NCI-H2107 (cell line): Measurements from ENCODE around the gene ADNP2.

Source experiments
- DNase-seq: peaks from one replicate; lab custom pipeline; 2025; lab: John Stamatoyannopoulos, UW

The ADNP2 gene, protein sequence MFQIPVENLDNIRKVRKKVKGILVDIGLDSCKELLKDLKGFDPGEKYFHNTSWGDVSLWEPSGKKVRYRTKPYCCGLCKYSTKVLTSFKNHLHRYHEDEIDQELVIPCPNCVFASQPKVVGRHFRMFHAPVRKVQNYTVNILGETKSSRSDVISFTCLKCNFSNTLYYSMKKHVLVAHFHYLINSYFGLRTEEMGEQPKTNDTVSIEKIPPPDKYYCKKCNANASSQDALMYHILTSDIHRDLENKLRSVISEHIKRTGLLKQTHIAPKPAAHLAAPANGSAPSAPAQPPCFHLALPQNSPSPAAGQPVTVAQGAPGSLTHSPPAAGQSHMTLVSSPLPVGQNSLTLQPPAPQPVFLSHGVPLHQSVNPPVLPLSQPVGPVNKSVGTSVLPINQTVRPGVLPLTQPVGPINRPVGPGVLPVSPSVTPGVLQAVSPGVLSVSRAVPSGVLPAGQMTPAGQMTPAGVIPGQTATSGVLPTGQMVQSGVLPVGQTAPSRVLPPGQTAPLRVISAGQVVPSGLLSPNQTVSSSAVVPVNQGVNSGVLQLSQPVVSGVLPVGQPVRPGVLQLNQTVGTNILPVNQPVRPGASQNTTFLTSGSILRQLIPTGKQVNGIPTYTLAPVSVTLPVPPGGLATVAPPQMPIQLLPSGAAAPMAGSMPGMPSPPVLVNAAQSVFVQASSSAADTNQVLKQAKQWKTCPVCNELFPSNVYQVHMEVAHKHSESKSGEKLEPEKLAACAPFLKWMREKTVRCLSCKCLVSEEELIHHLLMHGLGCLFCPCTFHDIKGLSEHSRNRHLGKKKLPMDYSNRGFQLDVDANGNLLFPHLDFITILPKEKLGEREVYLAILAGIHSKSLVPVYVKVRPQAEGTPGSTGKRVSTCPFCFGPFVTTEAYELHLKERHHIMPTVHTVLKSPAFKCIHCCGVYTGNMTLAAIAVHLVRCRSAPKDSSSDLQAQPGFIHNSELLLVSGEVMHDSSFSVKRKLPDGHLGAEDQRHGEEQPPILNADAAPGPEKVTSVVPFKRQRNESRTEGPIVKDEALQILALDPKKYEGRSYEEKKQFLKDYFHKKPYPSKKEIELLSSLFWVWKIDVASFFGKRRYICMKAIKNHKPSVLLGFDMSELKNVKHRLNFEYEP

DNA sequence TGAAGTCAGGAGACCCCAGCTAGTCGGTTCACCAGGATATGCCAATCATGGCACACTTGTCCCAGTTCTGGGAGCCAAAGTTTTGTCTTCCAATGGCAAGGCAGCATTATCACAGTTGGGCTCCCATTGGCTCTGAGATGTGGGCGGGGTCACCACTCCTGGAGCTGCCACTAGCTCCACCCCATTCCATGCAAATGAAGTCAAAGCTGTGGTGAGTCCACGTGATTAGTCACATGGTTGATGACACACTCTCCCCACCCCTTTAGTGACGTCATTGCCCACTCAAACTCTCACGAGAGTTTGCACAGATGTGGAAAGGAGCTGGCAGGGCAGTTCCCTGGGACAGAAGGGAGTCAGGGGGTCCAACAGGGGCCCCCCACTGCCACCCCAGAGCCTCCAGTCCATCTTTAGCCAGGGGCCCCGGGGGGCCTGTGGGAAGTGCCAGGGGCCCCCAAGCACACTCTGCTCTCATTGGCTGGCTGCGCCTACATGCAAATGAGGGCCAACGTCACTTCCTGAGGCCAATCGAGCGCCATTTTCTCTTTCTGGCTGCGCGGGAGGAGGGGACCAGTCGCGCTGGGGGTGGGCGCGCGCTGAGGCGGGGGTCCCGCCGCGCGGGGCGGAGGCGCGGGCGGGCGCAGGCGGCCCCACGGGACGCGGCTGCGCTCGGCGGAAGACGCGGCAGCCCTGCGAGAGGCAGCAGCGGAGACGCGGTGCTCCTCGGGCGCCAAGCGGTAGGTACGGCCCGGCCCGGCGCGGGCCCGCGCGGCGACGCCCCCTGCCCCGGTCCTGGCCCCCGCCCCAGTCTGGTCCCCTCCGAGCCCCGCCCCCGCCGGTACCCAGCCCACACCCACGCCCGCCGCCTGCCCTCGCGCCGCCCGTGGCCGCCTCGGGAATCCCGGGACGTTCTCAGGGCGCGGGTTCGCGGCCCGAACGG lies at the start of gene ADNP2:
Gene ADNP2, plus strand, starts transcription at position 524 of the 937 bp plus-strand sequence. CDS start 8,281 bp downstream, outside the sequence.
- DNase-seq, result peak; percentile 69

DNA sequence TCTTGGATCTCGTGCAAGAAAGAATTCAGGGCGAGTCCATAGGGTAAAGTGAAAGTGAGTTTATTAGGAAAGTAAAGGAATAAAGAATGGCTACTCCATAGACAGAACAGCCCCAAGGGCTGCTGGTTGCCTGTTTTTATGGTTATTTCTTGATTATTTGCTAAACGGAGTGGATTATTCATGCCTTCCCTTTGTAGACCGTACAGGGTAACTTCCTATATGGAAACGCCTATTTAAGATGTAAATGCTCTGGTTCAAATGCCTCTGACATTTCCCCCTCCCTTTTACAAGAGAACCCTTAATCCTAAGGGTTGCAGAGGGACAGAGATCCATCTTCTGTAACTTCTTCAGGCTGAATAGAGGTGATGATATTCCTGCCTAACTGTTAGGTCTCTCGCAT lies 49.1 kb upstream of the ADNP2 start:
- no peak for DNase-seq

DNA sequence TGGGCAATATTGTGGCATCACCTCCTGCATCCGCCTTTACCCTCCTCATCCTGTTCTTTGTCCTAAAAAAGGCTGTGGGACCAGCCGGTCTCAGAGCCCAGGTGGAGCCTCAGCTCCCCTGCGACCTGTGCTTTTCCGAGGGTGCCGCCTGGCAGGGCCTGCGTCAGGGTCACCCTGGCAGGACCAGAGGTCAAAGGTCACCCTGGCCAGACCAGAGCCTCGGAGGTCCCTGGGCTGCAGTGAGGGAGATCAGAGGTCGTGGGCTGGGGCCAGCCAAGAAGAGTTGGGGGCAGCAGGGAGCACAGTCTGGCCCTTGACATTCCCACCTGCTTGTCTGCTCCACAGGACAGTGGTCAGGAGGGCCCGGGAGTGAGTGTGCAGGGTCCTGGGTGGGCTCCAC lies 43.4 kb upstream of the ADNP2 start:
- DNase-seq, result no peak

DNA sequence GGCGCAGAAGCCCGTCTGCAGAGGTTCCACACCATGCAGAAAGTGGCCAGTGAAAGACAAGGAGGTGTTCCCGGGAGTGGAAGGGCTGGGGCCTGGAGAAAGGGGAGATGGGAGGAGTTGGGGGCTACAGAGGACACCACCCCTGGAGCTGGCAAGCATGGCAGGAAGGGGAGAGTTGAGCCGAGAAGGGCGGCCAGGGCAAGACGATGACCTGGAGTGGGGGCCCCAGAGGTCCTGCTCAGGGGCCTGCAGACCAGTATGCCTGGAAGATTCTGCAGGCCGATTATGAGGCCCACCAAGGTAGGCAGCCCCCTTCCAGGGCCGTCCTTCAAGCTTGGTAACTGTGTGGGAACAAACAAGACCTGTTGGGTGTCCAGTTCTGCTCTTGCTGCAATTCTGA lies 41.7 kb upstream of the ADNP2 start:
- DNase-seq, result no peak

DNA sequence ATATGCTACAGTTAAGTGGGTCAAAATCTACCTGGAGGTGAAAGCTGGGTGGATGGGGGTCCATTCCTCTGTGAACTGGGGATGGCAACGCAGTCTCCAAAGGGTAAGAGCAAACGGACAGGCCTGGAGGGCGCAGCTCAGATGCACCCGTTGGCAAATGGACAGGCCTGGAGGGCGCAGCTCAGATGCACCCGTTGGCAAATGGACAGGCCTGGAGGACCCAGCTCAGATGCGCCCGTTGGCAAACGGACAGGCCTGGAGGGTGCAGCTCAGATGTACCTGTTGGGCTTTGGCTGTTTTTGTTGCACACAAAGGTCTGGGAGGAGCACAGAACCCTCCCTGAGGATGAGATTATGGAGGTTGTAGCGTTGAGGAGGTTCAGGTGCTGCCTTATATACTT lies 41.2 kb upstream of the ADNP2 start:
- DNase-seq, result no peak

DNA sequence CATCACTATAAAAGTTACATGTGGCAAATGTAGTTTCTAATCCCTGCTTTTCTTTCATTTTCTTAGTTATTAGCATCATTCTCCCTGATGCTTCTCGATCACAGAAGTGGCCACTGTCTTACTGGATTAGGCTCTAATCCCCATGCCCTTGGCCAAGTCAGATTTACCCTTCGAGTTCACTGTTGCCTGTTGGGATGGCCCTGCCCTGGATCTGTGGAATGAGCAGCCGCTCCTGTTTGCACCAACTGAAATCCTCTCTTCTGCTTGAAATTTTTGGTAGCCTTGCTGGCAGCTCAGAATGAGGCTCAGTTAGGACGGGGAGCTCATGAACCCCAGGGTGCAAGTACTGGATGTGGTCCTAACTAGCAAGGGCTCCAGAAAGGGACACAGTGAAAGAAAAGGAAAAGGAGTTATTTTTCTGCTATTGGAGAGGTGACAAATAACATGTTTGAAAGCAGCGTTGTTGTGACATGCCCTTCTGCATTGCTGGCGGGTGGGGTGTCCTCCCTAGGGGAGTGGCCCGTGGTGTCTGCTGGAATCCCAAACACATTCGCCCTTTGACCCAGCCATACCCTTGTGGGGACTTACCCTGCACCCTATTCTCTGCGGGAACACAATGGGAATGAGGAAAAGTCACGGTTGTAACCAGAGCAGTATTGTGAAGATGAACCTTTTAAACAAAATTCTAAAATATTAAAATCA lies 40.3 kb upstream of the ADNP2 start:
- no peak for DNase-seq

DNA sequence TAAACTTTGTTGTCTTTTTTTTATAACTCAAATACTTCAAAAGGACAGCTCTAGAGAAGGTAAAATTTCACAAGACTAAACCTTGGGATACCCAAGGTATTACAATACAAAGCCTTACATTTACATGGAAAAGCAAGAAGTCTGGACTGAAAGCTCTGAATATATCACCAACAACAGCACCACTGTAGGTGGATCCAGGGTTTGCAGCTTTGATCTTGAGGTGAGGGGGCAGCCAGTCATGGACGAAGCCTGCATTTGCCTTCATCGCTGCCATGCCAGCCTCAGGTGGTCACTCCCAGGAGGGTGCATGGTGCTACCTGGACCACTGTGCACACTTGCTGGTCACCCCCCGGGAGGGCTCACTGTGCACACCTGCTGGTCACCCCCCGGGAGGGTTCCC lies 38.2 kb upstream of the ADNP2 start:
- no peak for DNase-seq

DNA sequence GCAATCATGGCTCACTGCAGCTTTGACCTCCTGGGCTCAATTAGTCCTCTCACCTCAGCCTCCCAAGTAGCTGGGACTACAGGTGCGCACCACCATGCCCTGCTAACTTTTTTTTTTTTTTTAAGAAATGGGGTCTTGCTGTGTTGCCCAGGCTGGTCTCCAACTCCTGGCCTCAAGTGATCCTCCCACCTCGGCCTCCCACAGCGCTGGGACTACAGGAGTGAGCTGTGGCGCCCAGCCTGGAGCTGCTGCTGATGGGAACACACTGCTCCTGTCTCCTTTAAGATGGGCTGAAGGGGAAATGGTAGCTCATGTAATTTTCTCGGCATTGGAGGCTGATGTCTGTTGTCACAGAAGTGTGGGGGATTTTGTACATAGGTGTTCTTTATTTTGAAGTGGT lies 34.9 kb upstream of the ADNP2 start:
- DNase-seq, result no peak

DNA sequence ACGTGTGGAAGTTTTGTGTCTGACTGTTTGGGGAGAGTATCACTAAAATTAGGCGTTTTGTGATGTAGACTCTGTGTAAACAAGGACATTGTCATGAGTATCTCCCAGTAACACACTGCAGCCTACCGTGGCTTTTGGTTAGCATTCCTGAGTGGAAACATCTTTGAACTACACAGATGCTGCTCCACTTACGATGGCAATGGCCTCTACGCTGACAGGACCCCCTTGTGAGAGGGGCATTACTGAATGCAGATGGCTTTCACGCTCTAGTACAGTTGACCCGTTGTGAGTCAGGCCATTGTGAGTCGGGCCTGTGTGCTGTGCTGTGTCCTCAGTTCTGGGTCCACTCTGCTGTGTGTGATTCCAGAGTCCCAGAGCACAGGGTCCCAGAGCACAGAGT lies 34.4 kb upstream of the ADNP2 start:
- DNase-seq, result no peak

DNA sequence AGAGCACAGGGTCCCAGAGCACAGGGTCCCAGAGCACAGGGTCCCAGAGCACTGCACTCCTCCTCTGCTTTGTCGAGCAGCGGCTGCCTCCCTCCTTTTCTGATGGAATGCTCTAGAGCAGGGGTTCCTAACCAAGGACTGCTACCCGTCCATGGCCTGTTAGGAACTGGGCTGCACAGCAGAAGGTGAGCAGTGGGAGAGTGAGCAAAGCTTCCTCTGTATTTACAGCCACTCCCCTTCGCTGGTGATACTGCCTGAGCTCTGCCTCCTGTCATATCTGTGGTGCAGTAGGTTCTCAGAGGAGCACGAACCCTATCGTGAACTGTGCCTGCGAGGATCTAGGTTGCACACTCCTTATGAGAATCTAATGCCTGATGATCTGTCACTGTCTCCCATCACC lies 33.1 kb upstream of the ADNP2 start:
- no peak for DNase-seq

DNA sequence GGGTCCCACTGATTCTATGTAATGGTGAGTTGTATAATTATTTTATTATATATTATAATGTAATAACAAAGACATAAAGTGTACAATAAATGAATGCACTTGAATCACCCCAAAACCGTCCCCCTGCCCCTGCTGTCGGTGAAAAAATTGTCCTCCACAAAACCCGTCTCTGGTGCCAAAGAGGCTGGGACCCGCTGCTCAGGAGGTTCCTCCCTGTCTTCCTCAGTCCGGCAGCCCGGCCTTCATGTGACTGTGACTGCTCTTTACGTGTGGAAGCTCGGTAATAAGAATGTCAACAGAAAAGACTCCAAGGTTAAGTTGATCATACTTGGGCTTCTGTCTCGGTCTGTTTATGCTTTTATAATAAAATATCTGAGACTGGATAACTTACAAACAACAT lies 32.7 kb upstream of the ADNP2 start:
- no peak for DNase-seq

DNA sequence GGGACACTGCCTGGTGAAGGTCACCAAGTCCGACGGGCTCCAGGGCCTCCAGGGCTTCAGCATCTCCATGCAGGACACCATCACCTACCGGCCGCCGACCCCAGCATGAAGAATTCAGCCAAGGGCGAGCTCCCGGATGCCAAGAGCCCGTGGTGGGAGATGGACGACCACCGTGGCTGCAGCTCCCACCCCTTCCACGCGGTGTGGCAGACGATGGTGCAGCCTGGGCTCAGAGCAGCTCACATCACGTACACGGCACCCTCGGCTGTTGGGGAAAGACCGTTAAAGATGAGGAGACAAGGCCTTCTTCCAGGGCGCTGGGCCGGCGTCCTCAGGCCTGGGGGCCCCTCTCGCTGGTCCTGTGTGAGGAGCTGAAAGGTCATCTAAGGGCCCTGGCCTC lies 31.2 kb upstream of the ADNP2 start:
- no peak for DNase-seq

DNA sequence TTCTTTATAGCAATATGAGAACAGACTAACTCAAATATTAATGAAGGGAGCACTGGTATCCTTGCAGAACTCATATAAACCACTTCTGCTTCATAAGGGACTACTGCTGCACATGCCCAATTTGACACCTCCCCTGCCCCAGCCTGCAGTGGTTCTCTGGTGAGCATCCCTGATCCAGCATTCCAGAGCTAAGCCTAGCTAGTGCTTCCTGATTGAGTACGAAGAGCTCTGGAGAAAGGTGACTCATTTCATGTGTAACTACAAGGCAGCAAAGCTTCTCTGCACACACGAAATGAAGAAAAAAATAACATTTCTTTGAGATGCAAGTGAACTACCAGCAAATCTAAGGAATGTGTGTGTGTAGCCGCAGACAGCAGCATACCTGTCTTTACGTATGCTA lies 22.8 kb upstream of the ADNP2 start:
- no peak for DNase-seq

DNA sequence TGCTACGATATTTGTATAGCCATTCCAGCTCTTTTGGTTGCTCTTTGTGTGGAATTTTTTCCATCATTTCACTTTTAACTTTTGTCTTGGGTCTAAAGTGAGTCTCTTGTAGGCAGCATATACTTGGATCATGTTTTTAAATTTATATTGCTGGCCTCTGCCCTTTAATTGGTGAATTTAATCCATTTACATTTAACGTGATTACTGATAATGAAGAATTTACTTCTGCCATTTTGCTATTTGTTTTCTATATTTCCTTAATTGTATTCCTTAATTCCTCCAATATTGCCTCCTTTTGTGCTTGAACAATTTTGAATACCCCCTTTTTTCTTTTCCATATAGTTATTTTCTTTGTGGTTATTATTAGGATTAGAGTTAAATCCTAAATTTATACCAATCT lies 21.0 kb upstream of the ADNP2 start:
- DNase-seq, result no peak

DNA sequence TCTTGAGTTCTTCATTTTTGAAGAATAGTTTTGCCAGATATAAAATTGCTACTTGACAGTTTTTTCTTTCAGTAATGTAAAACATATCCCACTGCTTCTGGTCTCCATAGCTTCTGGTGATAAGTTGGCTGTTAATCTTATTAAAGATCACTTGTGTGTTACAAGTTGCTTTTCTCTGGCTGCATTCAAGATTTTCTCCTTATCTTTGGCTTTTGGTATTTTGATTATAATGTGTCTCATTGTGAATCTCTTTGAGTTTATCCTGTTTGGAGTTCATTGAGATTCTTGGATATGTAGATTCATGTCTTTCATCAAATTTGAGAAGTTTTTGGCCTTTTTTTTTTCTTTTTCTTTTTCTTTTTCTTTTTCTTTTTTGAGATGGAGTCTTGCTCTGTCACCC lies 20.2 kb upstream of the ADNP2 start:
- DNase-seq, result no peak

DNA sequence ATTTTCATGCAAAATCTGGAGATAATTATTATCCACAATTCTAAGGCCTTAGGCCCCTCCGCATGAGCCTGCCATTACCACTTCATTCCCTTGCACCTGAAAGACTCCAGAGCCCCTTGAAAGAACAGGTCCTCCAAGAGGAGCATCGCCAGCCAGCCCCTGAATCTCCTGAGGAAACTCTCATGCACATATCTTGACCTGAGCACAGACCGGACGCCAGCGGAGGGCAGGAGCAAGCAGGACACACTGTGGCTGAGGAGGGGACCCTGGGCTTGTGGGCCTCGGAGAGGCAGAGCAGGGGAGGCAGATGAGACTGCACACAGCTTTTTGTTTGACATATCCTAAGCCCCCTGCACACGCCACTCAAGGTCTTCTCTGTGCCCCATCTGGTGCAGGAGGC lies 13.6 kb upstream of the ADNP2 start:
- DNase-seq, result no peak

DNA sequence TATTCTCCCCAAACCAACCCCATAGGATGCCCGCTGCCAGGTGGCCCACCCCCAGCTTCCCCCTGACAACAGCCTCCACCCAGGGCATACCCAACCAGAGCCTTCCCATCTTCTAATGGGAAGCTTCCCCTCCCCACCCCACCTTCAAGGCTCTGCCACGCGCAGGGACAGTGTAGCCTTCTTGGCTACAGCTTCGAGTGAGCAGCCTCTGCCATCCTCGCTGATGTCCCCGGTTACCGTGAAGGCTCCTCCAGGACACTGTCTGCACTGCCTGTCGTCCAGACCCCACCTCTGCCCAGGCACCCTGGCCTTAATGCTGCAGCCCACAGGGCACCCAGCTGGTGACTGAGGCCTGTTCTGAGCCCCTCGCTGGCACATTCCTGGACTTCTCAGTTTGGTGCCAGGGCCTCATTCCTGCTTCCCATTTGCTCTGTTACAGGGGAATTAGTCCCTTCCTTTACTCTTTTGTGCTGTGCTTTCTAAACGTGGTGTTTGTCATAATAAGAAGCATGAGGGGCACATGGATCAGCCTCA lies 13.0 kb upstream of the ADNP2 start:
- DNase-seq, result no peak

DNA sequence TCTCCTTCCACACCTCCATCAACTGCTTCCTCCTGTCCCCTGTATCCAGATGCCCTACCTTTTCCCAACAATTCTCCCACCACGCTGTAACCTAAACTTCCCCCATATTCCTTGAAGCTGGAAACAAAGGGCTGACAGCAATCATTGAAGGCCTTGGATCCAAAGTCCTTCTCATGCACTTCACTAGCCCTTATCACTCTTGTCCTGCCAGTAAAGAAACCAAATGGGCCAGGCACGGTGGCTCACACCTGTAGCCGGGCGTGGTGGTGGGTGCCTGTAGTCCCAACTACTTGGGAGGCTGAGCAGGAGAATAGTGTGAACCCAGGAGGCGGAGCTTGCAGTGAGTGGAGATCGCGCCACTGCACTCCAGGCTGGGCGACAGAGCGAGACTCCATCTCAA lies 11.9 kb upstream of the ADNP2 start:
- DNase-seq, result no peak

DNA sequence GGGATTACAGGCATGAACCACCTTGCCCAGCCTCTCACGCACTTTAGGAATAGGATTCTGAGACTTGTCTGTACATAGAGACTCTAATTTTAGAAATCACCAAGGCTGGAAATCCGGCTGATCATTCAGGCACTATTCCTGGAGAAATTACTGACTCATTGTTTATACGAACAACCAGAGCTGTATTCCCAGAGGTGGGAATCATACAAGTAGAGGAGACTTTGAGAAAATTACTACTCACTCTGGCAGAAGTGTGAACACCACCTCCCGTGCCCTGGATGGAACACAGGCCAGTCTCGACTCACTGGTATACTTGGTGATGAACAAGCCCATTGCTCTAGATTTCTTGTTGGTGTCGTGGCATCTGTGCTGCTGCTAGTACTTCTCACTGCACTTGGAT lies 5.8 kb upstream of the ADNP2 start:
- DNase-seq, result no peak

DNA sequence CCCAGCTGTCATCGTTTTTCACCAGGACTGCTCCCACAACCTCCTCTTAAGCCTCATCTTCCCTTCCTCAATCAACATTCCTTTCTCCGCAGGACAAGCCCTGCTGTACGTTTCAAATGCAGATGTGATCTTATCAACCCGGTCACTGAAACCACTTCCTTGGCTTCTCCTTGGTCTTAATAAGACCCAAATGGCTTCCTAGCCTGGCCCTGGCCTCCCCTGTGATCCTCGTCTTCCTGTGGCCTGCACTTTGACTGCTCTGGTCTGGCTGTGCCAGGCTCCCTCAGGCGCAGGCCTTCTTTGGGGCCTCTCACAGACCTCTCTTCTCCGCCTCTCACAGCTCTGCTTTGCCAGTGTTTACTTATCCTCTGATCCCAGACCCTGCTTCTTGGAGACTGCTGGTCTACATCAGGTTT lies 4.7 kb upstream of the ADNP2 start:
- DNase-seq, result no peak
